ENCODE results near the gene TBC1D17. TPM values are rescaled to one million over a fixed set of nuclear protein-coding genes. Genes with fewer than 3 reads are reported as not detected.

TBC1D17 gene
- total RNA-seq, 6 experiments from 2014 or later, result 12.6 to 38.1 (median 27.8) TPM

DNA sequence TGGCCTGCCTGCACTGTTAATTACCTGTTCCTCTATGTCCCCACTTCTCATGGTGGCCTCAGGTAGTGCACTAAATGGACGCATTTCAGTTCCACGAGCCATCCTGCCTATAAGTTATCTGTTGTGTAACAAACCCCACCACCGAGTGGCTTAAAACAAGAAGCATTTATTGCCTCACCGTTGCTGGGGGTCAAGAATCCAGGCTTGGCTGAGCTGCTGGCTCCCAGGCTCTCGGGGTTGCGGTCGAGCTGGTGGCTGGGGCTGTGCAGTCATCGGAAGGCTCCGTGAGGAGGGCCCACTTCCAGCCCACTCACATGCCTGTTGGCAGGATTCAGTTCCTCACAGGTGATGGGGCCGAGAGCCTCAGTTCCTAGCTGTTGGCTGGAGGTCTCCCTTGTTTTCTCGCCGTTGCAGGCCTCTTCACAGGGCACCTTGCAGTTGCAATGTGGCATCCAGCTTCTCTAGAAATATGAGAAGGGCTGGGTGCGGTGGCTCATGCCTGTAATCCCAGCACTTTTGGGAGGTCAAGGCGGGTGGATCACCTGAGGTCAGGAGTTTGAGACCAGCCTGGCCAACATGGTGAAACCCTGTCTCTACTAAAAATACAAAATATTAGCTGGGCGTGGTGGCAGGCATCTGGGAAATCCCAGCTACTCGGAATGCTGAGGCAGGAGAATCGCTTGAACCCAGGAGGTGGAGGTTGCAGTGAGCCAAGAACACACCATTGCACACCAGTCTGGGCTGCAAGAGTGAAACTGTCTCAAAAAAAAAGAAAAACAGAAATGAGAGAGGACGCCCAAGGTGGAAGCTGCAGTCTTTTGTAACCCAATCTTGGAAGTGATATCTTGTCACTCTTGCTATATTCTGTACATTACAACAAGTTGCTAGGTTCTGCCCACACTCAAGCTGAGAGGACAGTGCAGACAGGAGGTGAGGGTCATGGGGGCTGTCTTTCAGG, 33.1 kb upstream of the TBC1D17 start:
- Histone ChIP-seq H3K27me3 (no peaks in the 10 kb centered on the region), H3K9me3 (no peaks in the 10 kb centered on the region), H3K4me3 (no peak overlapping the region), H3K27ac (no peak overlapping the region), H3K36me3 (peaks cover 0 to 6% (median 3%) of the 10 kb centered on the region in 4 donors), H3K4me1 (no peaks in the 10 kb centered on the region)
- no peak for TF ChIP-seq POLR2A (IDR thresholded peaks at IDR 0.05)
- TF ChIP-seq, protein P1, sequence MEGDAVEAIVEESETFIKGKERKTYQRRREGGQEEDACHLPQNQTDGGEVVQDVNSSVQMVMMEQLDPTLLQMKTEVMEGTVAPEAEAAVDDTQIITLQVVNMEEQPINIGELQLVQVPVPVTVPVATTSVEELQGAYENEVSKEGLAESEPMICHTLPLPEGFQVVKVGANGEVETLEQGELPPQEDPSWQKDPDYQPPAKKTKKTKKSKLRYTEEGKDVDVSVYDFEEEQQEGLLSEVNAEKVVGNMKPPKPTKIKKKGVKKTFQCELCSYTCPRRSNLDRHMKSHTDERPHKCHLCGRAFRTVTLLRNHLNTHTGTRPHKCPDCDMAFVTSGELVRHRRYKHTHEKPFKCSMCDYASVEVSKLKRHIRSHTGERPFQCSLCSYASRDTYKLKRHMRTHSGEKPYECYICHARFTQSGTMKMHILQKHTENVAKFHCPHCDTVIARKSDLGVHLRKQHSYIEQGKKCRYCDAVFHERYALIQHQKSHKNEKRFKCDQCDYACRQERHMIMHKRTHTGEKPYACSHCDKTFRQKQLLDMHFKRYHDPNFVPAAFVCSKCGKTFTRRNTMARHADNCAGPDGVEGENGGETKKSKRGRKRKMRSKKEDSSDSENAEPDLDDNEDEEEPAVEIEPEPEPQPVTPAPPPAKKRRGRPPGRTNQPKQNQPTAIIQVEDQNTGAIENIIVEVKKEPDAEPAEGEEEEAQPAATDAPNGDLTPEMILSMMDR (IDR thresholded peaks at IDR 0.05), result no peak
- ATAC-seq (no peak), DNase-seq (no peak)
- WGBS (ENCODE audit: insufficient coverage, low coverage, low lambda C conversion rate, missing lambda C conversion rate), result 70% methylated on average over 10 of the region's 18 CpGs
- intact Hi-C loops (cut with DNase I), result no loop called here

DNA sequence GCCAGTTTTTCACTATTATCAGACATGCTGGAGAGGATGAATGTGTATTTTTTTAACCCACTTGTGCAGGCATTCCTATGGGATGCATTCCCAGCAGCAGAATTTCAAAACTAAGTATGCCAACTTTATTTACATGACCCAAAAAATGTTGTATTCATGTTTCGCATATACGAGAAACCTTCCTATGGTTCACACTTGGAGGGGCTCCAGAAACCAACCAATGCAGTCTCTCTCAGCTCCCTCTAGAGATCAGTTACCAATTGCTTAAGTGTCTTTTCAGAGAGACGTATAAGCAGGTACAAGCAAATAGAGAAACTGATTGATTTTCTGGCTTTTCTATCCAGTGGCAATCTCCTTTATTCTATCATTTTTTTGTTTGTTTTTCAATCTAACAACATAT, 32.1 kb upstream of the TBC1D17 start:
- Histone ChIP-seq H3K4me3 (no peak overlapping the region), H3K27me3 (no peaks in the 10 kb centered on the region), H3K9me3 (no peaks in the 10 kb centered on the region), H3K36me3 (no peaks in the 10 kb centered on the region), H3K27ac (no peak overlapping the region), H3K4me1 (peaks cover 0 to 5% (median 1%) of the 10 kb centered on the region in 4 donors)
- 46% methylated on average over 3 of the region's 3 CpGs for WGBS (ENCODE audit: insufficient coverage, low coverage, low lambda C conversion rate, missing lambda C conversion rate)
- TF ChIP-seq, protein P1 (IDR thresholded peaks at IDR 0.05), result no peak
- TF ChIP-seq POLR2A (IDR thresholded peaks at IDR 0.05), result no peak
- no peak for DNase-seq
- intact Hi-C loops (cut with DNase I), result no loop called here
- ATAC-seq, result no peak

DNA sequence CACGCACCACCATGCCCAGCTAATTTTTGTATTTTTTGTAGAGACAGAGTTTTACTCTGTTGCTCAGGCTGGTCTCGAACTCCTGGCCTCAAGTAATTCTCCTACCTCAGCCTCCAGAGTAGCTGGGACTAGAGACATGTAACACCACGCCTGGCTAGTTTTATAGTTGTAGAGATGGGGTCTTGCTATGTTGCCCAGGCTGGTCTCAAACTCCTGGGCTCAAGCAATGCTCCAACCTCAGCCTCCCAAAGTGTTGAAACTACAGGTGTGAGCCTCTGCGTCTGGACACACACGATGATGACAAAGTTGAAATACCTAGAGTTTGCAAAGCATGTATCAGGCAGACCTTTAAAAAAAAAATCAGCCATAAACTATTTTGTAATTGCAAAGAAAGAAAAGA, 31.1 kb upstream of the TBC1D17 start:
- TF ChIP-seq, protein P1 (IDR thresholded peaks at IDR 0.05), result no peak
- no peak for TF ChIP-seq POLR2A (IDR thresholded peaks at IDR 0.05)
- 67% methylated on average over 4 of the region's 5 CpGs for WGBS (ENCODE audit: insufficient coverage, low coverage, low lambda C conversion rate, missing lambda C conversion rate)
- H3K36me3 ChIP-seq, result no peaks in the 10 kb centered on the region
- no peaks in the 10 kb centered on the region for H3K27me3 ChIP-seq
- intact Hi-C loops (cut with DNase I), result no loop called here
- H3K9me3 ChIP-seq, result no peaks in the 10 kb centered on the region
- no peak overlapping the region for H3K4me3 ChIP-seq
- ATAC-seq, result no peak
- H3K4me1 ChIP-seq, result peaks cover 0 to 5% (median 1%) of the 10 kb centered on the region in 4 donors
- DNase-seq, result no peak
- no peak overlapping the region for H3K27ac ChIP-seq

DNA sequence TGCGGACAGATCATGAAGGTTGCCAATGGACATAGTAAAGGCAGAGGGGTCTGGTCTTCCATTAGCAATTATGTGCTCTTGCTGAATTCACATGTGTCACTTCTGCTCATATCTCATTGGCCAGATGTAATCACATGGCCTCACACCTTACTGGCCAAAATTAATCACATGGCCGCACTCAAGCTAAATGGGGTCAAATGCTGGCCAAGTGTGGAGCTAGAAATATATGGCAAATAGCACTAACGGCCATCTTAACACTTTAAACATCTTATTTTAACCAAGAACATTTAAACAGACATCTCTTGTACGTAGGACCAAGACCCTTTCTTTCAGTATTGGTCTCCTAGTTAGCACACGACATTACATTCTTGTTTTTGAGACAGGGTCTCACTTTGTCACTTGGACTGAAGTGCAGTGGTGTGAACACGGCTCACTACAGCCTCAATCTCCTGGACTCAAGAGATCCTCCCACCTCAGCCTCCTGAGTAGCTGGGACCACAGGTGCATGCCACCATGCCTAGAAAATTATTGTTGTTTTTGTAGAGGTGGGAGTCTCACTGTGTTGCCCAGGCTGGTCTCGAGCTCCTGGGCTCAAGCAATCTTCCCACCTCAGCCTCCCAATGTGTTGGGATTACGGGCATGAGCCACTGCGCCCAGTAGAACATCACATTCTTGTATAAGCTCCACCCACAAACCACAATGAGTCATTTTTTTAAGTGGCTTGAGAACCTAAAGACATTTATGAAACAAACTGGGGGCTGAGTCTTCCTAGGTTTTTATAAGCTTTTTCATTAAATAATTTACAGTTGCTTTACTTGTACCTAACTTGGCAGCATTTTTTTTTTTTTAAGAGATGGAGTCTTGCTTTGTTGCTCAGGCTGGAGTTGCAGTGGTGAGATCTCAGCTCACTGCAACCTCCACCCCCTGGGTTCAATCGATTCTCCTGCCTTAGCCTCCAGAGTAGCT, 29.5 kb upstream of the TBC1D17 start:
- WGBS (ENCODE audit: insufficient coverage, low coverage, low lambda C conversion rate, missing lambda C conversion rate), result 83% methylated on average over 10 of the region's 10 CpGs
- Histone ChIP-seq H3K4me1 (peaks cover 0 to 16% (median 6%) of the 10 kb centered on the region in 4 donors), H3K27me3 (no peaks in the 10 kb centered on the region), H3K36me3 (no peaks in the 10 kb centered on the region), H3K9me3 (no peaks in the 10 kb centered on the region), H3K4me3 (no peak overlapping the region), H3K27ac (no peak overlapping the region)
- DNase-seq, result no peak
- TF ChIP-seq, protein P1 (IDR thresholded peaks at IDR 0.05), result no peak
- TF ChIP-seq POLR2A (IDR thresholded peaks at IDR 0.05), result no peak
- intact Hi-C loops (cut with DNase I), result no loop called here
- no peak for ATAC-seq
